ENCODE measurements around the gene MSH3.
"Not testable (repeated sequence)": the region's sequence is repeated elsewhere in the genome, so short reads cannot be mapped to it uniquely, and the experiment has no call there.

Gene MSH3

GRCh38 chr5:80797428-80798024, 143.1 kb downstream of the MSH3 start:
- DNase-seq (ENCODE audit: low spot score), result no peak

GRCh38 chr5:80798166-80798565, 143.7 kb downstream of the MSH3 start:
- DNase-seq (ENCODE audit: low spot score), result no peak

- no peak for DNase-seq (ENCODE audit: low spot score)
Measured at GRCh38 chr5:80798633-80799032, 144.2 kb downstream of the MSH3 start.

- DNase-seq (ENCODE audit: low spot score), result no peak
Measured at GRCh38 chr5:80799041-80799440, 144.6 kb downstream of the MSH3 start.

DNA sequence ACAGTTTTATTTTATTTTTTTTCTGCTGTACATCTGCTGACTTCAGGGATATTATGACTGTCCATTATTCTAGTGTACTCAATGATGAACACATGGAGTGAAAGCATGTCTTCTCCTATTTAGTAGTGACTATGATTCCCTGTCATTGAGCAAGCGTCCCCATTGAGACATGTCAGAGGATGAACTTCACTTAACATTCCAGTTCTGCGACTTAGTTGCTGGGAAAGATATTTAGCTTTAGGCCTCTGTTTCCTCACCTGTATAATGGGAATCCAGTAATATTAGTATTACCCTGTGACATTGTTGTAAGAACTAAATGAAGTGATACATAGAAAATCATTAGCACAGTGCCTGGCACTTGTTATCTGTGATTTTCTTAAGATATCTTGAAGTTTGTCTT, 145.1 kb downstream of the MSH3 start:
- DNase-seq (ENCODE audit: low spot score), result no peak

- DNase-seq (ENCODE audit: low spot score), result no peak
Measured at GRCh38 chr5:80804332-80804731, 149.9 kb downstream of the MSH3 start.

DNA sequence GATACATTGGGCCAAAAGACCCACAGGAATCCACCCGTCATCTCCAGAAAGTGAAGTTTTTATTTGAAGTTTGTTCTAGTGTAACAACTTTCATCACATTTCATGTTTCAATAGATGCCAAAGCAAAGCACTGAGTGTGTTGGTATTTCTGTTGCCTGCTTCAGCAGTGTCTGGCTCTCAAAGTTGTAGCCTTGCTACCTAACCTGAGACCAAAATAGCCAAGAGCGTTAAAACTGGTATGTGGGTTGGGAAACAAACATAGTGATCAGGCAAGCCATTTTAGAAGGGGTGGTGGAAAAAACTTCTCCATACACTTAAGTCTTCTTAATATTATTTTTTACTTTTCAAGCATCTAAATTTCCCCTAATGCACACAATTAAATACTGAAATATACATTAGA, 150.6 kb downstream of the MSH3 start:
- no peak for DNase-seq (ENCODE audit: low spot score)

DNA sequence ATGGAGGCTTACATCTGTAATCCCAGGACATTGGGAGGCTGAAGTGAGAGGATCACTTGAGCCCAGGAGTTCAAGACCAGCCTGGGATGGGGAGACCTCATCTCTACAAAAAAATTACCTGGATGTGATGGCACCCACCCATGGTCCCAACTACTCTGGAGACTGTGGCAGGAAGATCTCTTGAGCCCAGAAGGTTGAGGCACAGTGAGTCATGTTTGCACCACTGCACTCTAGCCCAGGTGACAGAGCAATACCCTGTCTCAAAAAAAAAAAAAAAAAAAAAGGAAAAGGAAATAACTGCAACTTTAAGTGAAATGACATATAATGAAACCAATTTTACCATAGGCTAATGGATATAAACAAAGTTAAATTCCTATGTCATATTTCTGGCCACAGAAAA, 152.5 kb downstream of the MSH3 start:
- DNase-seq (ENCODE audit: low spot score), result no peak

GRCh38 chr5:80809451-80809850, 155.0 kb downstream of the MSH3 start:
- DNase-seq (ENCODE audit: low spot score), result no peak

- peak; percentile 15 for DNase-seq (ENCODE audit: low spot score)
Measured at GRCh38 chr5:80810425-80810824, 156.0 kb downstream of the MSH3 start.

- no peak for DNase-seq (ENCODE audit: low spot score)
Measured at GRCh38 chr5:80816590-80816989, 162.1 kb downstream of the MSH3 start.

GRCh38 chr5:80820685-80821084, 166.2 kb downstream of the MSH3 start:
- DNase-seq (ENCODE audit: low spot score), result no peak

- no peak for DNase-seq (ENCODE audit: low spot score)
Measured at GRCh38 chr5:80822640-80823039, 168.2 kb downstream of the MSH3 start.

DNA sequence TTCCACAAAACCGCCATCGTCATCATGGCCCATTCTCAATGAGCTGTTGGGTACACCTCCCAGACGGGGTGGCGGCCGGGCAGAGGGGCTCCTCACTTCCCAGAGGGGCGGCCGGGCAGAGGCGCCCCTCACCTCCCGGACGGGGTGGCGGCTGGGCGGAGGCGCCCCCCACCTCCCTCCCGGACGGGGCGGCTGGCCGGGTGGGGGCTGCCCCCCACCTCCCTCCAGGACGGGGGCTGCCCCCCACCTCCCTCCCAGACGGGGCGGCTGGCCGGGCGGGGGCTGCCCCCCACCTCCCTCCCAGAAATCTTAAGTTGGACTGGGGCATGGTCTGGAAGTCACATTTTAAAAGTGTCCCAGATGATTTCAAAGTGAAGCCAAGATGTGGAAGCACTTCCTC, 169.7 kb downstream of the MSH3 start:
- not testable (repeated sequence) for DNase-seq (ENCODE audit: low spot score)

DNA sequence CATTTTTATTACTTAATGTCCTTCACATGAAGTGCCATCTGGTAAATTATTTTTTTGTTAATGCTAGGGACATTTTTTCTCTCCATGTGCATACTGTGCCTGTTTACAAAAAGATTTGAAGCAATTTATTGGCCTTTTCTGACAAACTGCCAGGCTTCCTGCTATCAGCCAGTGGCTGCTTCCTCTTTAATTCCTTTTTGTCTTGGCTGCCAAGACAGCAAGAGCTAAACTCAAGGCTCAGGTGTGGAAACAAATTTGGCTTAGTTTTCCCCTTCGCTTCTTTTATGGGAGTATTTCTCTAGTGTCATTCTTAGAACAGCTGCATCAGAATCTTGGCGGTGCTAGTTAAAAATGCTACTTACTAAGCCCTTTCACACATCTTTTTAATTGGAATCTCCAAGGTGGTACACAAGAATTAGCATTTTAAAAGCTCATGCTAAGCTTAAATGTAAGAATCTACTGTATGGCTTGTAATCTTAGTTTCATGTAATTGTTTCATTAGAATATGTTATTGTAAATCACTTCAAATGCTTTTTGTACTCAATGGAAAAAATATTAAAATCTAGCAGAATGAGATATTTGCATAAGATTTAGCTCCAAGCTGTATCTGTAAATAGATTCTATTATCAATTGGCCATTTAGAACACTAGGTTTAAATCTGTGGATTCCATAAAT, 171.5 kb downstream of the MSH3 start:
- no peak for DNase-seq (ENCODE audit: low spot score)

DNA sequence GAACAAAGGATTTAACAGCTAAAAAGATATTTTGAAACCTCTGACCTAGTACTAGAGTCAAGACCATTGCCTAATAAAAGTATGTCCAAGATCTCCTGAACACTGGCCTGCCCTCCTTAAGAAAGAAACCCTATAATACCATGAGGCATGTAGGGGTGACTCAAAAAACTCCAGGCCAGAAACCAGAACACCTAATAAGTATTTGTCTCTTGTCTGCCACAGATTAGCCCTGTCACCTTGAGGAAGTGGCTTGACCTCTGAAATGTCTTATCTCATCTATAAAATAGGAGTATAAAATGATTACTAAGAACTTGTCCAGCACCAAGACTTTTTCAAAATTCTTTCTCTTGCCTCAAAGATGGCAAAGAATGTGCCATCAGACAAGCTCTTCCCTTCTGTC, 180.3 kb downstream of the MSH3 start:
- no peak for DNase-seq (ENCODE audit: low spot score)

DNA sequence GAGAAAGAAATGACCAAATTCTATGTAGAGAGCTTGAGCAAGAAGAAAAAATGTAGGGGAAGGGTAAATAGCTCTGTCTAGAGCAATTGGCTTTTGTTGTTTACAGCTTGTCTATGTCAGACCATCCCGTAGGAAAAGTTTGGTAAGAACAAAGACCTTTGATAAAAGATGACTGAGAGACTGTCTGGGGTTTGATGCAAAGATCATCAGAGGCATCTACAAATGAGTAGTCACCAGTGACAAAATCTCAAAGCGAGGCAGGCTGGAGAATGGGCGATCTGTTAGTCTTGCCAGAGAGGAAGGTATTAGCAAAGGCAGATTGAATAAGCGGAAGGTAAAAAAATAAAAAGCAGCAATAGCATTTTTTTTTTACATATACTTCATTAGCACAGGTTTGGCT, 180.7 kb downstream of the MSH3 start:
- no peak for DNase-seq (ENCODE audit: low spot score)

DNA sequence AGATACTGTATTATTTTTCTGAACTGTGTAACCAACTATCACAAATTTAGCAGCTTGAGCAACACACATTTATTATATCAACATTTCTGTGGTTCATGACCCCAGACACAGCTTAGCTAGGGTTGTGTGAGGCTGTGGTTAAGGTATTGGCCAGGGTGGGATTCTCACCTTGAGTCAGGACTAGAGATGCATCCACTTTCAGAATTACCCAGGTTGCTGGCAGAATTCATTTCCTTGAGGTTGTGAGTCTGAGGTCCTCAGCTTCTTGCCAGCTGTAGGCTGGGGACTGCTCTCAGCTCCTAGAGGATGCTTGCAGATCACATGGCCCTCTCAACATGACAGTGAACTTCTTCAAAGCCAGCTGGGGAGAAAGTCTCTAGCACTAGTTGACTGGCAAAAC, 183.2 kb downstream of the MSH3 start:
- DNase-seq (ENCODE audit: low spot score), result peak; percentile 83

GRCh38 chr5:80841026-80841797, 186.8 kb downstream of the MSH3 start:
- not testable (repeated sequence) for DNase-seq (ENCODE audit: low spot score)

- not testable (repeated sequence) for DNase-seq (ENCODE audit: low spot score)
Measured at GRCh38 chr5:80846422-80846821, 192.0 kb downstream of the MSH3 start.

DNA sequence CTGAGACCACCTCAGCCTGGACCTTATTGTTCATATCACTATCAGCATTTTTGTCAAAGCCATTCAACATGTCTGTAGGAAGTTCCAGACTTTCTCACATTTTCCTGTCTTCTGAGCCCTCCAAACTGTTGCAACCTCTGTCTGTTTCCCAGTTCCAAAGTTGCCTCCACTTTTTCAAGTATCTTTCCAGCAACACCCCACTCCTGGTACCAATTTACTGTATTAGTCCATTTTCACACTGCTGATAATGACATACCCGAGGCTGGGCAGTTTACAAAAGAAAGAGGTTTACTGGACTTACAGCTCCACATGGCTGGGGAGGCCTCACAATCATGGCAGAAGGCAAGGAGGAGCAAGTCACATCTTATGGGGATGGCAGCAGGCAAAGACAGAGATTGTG, 195.7 kb downstream of the MSH3 start:
- not testable (repeated sequence) for DNase-seq (ENCODE audit: low spot score)

DNA sequence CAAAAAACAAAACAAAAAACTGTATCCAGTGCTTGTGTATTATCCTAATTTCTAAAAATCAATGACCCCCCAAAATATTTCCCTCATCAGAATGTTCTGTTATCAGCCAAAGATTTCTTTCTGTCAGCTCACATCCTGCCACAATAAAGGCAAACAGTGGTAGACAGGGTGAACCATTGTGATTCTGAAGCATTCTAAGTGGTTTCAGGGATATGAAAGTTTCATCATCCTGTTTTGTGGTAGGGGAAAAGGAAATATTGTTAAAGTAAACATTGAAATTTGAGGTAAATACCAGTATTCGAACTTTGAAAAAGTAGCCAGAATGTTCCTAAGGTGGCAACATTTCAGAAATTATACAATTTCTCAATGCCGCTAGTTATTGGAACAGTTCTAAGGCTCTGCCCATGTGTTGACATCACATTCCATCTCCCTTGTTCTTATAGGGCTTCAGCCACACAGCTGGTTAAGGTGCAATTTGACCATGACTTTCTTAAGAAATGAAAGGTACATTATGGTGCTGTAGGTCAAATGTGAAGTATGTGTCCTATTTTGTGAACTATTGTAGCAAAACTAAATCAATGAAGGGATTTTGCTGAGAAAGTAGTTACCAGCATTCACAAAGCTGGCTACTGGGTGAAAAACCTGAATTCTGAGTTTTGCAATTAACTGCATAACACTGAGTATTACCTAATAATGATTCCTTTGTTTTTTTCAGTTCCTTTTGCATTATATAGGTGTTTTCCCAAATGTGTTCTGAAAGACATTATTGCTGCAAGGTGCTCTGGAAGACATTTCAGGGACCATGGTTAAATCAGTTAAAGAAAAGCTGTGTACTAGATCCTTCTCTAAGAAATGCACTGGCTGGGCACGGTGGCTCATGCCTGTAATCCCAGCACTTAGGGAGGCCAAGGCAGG, 198.1 kb downstream of the MSH3 start:
- no peak for DNase-seq (ENCODE audit: low spot score)
